HUES64 (cell line): Measurements from ENCODE around the gene FRYL. TPM values are rescaled to one million over a fixed set of nuclear protein-coding genes. Genes with fewer than 3 reads are reported as not detected.
"Not testable (repeated sequence)": the region's sequence is repeated elsewhere in the genome, so short reads cannot be mapped to it uniquely, and the experiment has no call there.

Experiments used
- H3K27ac ChIP-seq: 2 replicates; pipeline ENCODE4 v1.7.0; 2013; ENCODE audit warnings: low read depth, low read length, inconsistent platforms
- H3K27me3 ChIP-seq: 2 replicates; pipeline ENCODE4 v1.6.1; 2013; ENCODE audit warnings: mild to moderate bottlenecking, low read length; ENCODE audit not compliant: insufficient read depth
- H3K36me3 ChIP-seq: 2 replicates; pipeline ENCODE4 v1.6.1; 2013; ENCODE audit warnings: mild to moderate bottlenecking, low read length; ENCODE audit not compliant: insufficient read depth
- H3K4me1 ChIP-seq: 2 replicates; pipeline ENCODE4 v1.6.1; 2013; ENCODE audit warnings: mild to moderate bottlenecking, low read length, moderate library complexity; ENCODE audit not compliant: insufficient read depth
- H3K4me3 ChIP-seq: 2 replicates; pipeline ENCODE4 v1.5.1; 2013; ENCODE audit warnings: mild to moderate bottlenecking, low read length, moderate library complexity
- H3K9ac ChIP-seq: 2 replicates; pipeline ENCODE4 v1.6.1; 2013; ENCODE audit warnings: mild to moderate bottlenecking, low read depth, low read length
- H3K9me3 ChIP-seq: 2 replicates; pipeline ENCODE4 v1.6.1; 2013; ENCODE audit warnings: low read depth, low read length; ENCODE audit not compliant: insufficient read depth
- WGBS: fragments of 150-250, 120-280 bp; methylation state at CpG from one replicate; pipeline ENCODE4 v1.1.7; 2013; ENCODE audit warnings: missing lambda C conversion rate; 5-methylcytosine and 5-hydroxymethylcytosine counted together
- polyA plus RNA-seq, 2 experiments: library from polyadenylated mRNA; stranded (reverse); fragments of 50-300 nt; gene quantifications; one replicate each; pipeline ENCODE4 v1.2.3, GENCODE V29; 2013

Gene FRYL
- polyA plus RNA-seq (2013, experiment 1 of 2) = 14.5 TPM
- 15.7 TPM for polyA plus RNA-seq (2013, experiment 2 of 2)

DNA sequence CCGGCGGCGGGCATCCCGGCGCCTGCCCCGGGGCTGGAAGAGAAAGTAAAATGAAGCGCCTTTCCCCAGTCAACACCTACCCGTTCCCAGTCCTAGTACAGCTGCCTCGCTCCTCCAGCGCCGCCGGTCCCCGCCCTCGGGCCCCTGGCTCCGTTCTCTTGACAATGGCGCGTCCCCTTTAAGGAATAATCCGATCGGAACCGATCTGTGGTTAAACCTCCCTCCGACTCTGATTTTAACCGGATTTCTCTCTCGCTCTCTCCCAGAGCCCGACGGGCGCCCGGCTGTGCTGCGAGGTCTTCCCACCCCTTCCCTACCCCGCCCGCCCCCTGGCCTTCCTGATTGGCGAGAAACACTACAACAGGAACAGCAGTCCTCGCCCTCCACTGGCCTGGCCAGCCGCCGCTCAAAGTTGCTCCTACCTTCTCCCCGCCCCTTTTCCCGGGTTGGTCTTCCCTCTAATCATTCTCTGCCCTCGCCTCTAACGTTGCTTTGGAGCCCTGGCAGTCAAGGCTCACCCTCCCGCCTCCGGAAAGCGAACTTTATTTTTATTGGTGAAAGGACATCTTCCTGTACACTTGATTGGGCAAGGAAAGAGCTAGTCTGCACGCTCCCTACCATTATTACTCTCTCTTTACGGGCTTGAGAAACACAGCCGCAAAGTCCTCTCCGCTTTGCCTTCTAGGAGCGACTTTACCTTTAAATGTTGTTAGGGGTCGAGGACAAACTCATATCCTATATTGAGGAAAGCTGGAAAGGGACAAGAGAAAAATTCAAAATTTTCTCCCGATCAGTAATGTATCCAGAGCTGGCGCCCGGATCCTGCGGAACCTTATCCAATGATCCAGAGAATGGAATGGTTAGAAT lies at the start of gene FRYL:
TSS of gene FRYL (minus strand) at position 282 of the 867 bp plus-strand sequence. CDS start 145,869 bp downstream, outside the sequence.
- Histone ChIP-seq H3K4me1 (peaks cover 39% of the 10 kb centered on the region), H3K4me3 (peak within 1 kb of the TSS; percentile 84), H3K9ac (peak within 1 kb of the TSS; percentile 86), H3K9me3 (no peaks in the 10 kb centered on the region), H3K27ac (peak within 1 kb of the TSS; percentile 91), H3K36me3 (no peaks in the 10 kb centered on the region), H3K27me3 (no peaks in the 10 kb centered on the region)
- WGBS = under 1% methylated on average over 47 of the region's 51 CpGs

DNA sequence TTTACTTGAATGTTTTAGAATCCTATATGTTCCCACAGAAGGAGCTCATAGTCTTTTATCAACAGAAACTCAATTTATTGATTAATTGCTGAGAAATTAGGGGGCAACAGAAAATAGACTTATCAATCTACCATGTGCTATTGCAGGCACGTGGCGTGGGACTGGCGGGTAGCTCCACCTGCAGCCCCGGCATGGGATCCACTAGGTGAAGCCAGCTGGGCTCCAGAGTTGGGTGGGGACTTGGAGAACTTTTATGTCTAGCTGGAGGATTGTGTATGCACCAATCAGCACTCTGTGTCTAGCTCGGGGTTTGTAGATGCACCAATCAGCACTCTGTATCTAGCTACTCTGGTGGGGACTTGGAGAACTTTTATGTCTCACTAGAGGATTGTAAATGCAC lies 47.5 kb upstream of the FRYL start:
- H3K4me3 ChIP-seq = no peak overlapping the region
- no peak overlapping the region for H3K27ac ChIP-seq
- H3K9ac ChIP-seq = no peak overlapping the region
- peaks cover 13% of the 10 kb centered on the region for H3K4me1 ChIP-seq
- H3K27me3 ChIP-seq = no peaks in the 10 kb centered on the region
- WGBS = 92% methylated on average over 5 of the region's 5 CpGs
- H3K36me3 ChIP-seq = peaks cover 4% of the 10 kb centered on the region
- H3K9me3 ChIP-seq = no peaks in the 10 kb centered on the region

DNA sequence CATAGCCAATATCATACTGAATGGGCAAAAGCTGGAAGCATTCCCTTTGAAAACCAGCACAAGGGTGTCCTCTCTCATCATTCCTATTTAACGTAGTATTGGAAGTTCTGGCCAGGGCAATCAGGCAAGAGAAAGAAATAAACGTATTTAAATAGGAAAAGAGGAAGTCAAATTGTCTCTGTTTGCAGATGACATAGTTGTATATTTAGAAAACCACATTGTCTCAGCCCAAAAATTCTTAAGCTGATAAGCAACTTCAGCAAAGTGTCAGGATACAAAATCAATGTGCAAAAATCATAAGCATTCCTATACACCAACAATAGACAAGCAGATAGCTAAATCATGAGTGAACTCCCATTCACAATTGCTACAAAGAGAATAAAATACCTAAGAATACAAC lies 41.4 kb upstream of the FRYL start:
- H3K36me3 ChIP-seq, H3K4me1 ChIP-seq, H3K9ac ChIP-seq, H3K27ac ChIP-seq, H3K9me3 ChIP-seq, H3K4me3 ChIP-seq, H3K27me3 ChIP-seq: not testable (repeated sequence)
- WGBS = 100% methylated on average over 1 of the region's 2 CpGs

DNA sequence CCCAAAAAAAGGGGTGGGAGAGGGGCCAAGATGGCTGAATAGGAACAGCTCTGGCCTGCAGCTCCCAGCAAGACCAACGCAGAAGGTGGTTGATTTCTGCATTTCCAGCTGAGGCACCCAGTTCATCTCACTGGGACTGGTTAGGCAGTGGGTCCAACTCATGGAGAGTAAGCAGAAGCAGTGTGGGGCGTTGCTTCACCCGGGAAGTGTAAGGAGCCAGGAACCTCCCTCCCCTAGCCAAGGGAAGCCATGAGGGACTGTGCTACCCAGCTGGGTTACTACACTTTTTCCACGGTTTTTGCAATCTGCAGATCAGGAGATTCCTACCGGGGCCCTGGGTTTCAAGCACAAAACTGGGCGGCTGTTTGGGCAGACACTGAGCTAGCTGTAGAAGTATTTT lies 36.9 kb upstream of the FRYL start:
- Histone ChIP-seq H3K4me3 (no peak overlapping the region), H3K27ac (no peak overlapping the region), H3K4me1 (peaks cover 10% of the 10 kb centered on the region; the same call in 1 of the 2 replicates), H3K9me3 (no peaks in the 10 kb centered on the region), H3K27me3 (no peaks in the 10 kb centered on the region), H3K9ac (no peak overlapping the region), H3K36me3 (no peaks in the 10 kb centered on the region)
- 93% methylated on average over 6 of the region's 6 CpGs for WGBS

DNA sequence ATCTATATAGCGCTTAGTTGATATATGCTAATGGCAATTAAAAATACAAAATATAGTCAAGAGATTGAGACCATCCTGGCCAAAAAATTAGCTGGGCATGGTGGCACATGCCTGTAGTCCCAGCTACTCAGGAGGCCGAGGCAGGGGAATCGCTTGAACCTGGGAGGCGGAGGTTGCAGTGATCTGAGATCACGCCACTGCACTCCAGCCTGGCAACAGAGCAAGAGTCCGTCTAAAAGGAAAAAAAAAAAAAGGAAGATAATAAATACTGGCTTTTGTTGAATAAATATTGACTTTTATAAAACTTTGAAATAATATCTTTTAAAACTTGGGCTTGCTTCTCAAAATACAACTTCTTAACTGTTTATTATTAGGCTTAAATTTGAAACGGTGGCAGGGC lies 36.2 kb upstream of the FRYL start:
- not testable (repeated sequence) for H3K4me3 ChIP-seq, H3K27ac ChIP-seq, H3K27me3 ChIP-seq, H3K9me3 ChIP-seq, H3K4me1 ChIP-seq, H3K36me3 ChIP-seq, H3K9ac ChIP-seq
- 96% methylated on average over 7 of the region's 7 CpGs for WGBS

DNA sequence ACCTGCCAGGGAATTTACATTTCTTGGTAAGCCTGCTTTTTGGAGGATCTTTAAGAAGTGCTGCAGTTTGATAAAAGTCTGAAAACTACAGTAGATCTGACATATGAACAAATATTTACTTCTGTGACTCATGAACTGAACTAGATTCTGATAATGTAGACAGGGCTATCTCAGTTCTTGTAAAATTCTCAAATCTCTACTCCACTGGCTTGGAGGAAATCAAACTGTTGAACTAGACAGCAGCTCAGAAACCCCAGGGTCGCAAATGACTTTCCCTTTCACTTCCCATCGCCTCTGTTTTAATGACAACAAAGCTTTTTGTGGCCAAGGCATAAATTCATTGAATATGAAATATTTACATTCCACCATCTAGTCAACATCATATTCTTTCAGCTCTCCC lies 35.4 kb upstream of the FRYL start:
- Histone ChIP-seq H3K9me3 (no peaks in the 10 kb centered on the region), H3K4me3 (no peak overlapping the region), H3K27me3 (no peaks in the 10 kb centered on the region), H3K27ac (no peak overlapping the region), H3K36me3 (no peaks in the 10 kb centered on the region), H3K4me1 (peaks cover 10% of the 10 kb centered on the region; the same call in 1 of the 2 replicates), H3K9ac (no peak overlapping the region)
- WGBS = 84% methylated on average over 2 of the region's 2 CpGs

DNA sequence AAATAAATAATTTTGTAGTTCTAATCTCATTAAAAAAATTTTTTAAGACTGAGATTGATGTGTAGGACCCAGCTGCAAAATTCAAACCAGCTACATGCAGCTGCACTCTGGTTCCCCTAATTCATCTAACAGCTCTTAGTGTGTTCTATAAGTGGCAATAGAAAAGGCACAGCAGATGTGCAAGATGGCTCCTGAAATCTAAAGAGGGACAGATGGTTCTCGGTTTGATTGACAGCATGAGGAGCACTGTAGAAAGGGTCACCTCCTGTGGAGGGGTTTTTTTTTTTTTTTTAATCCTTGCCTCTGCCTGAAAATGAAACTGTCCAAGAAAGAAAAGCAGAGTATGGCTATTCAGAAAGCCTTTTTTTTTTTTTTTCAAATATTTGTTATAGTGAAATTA lies 33.9 kb upstream of the FRYL start:
- H3K27ac ChIP-seq = no peak overlapping the region
- H3K4me3 ChIP-seq = no peak overlapping the region
- no peaks in the 10 kb centered on the region for H3K9me3 ChIP-seq
- no peaks in the 10 kb centered on the region for H3K36me3 ChIP-seq
- WGBS = 88% methylated on average over 1 of the region's 1 CpG
- no peaks in the 10 kb centered on the region for H3K27me3 ChIP-seq
- H3K9ac ChIP-seq = no peak overlapping the region
- peaks cover 10% of the 10 kb centered on the region; the same call in 1 of the 2 replicates for H3K4me1 ChIP-seq

DNA sequence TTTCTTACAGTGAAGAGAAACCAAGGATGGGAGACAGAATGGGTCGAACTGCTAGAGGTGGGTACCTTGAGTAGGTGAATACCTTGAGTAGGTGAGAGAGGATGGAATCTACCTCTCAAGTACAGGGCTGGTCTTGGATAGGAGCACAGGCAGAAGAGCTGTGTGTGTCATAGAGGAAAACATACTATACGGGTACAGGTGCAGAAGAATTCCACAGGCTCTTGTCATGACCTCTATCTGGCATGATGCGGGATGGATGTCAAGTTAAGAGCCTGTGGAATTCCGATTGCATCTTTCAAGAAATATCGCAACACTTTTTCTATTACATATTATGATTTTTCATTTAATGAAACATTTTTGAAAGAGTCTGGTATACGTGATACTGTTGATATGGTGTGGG lies 32.8 kb upstream of the FRYL start:
- H3K4me1 ChIP-seq = peaks cover 10% of the 10 kb centered on the region; the same call in 1 of the 2 replicates
- H3K36me3 ChIP-seq = no peaks in the 10 kb centered on the region
- WGBS = 75% methylated on average over 5 of the region's 6 CpGs
- H3K27ac ChIP-seq = no peak overlapping the region
- no peak overlapping the region for H3K4me3 ChIP-seq
- H3K9ac ChIP-seq = no peak overlapping the region
- H3K27me3 ChIP-seq = no peaks in the 10 kb centered on the region
- no peaks in the 10 kb centered on the region for H3K9me3 ChIP-seq

DNA sequence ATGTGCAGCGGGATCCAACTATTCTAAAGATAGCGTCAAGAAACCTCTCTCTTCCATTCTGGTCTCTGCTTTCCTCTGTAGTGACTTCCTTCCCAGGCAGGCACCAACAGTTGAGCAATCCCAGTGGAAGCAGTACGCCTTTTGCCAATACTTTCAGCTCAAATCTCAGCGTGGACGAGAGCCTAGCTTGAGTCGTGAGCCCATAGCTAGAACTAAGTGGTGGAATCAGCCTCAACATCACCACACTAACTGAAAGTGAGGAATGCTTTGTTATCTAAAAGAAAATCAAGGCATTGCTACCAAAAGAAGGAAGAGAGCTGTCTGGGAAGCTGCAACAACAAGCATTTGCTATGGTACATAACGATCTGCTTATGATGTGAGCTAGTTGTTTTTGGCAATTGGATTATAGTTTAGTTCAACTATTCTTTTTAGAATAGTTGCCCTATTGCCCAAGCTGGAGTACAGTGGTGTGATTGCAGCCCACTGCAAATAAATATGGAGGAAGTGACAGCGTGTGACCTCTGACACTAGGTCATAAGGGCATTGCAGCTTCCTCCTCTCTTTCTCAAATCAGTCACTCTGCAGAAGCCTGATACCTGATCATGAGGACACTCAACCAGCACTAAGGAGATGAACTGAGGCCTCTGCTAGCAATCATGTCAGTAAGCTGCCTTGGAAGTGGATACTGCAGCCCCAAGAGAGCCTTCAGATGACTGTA lies 24.7 kb upstream of the FRYL start:
- Histone ChIP-seq H3K9me3 (no peaks in the 10 kb centered on the region), H3K4me1 (no peaks in the 10 kb centered on the region; the same call in 1 of the 2 replicates), H3K27me3 (no peaks in the 10 kb centered on the region), H3K36me3 (no peaks in the 10 kb centered on the region), H3K4me3 (no peak overlapping the region), H3K27ac (no peak overlapping the region), H3K9ac (no peak overlapping the region)
- 91% methylated on average over 8 of the region's 8 CpGs for WGBS

DNA sequence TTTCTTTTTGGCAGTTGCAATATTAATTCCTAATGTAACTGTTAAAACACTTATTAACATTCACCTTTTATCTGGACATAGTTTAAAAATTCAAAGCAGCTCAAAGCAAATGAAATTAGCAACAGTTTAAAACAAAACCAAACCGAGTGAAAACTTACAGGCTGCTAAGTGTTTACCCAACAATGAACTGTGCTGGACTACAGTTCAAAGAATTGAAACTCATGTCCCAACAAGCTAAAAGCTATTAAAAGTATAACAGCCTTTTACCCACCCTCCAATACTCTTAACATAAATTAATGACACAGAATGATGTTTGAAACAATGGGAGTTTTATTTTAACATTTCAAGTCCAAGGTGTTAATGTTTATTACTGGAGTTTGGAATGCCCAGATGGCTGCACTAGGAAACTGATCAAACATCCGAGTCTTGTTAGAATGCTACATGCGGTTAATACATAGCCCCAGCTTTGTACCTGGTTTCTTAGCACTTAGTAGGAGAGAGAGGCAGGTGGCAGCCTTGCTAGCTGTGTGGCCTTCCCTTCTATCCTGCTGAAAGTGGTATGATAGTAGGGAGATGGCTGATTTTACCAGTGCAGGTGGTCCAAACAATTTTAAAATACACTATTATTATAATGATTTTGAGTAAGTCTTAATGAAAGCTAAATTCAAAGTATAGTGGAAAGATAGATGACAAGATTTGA lies 21.1 kb upstream of the FRYL start:
- no peak overlapping the region for H3K9ac ChIP-seq
- WGBS = 87% methylated on average over 3 of the region's 3 CpGs
- H3K4me1 ChIP-seq = peaks cover 11% of the 10 kb centered on the region
- no peak overlapping the region for H3K27ac ChIP-seq
- no peaks in the 10 kb centered on the region for H3K9me3 ChIP-seq
- H3K36me3 ChIP-seq = no peaks in the 10 kb centered on the region
- no peak overlapping the region for H3K4me3 ChIP-seq
- no peaks in the 10 kb centered on the region for H3K27me3 ChIP-seq

DNA sequence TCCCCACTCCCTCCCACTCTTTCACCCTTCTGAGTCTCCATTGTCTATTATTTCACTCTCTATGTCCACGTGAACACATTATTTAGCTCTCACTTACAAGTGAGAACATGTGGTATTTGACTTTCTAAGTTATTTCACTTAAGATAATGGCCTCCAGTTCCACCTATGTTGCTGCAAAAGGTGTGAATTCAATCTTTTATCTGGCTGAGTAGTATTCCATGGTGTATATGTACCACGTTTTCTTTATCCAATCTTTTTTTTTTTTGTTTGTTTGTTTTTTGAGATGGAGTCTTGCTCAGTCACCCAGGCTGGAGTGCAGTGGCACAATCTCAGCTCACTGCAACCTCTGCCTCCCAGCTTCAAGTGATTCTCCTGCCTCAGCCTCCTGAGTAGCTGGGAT lies 20.1 kb upstream of the FRYL start:
- H3K4me3 ChIP-seq, H3K9ac ChIP-seq, H3K27ac ChIP-seq, H3K36me3 ChIP-seq, H3K9me3 ChIP-seq, H3K27me3 ChIP-seq: not testable (repeated sequence)
- 83% methylated on average over 2 of the region's 2 CpGs for WGBS
- peaks cover 13% of the 10 kb centered on the region for H3K4me1 ChIP-seq
